HCT116 (cell line): ENCODE measurements around the gene SLC10A4. TPM values are rescaled to one million over a fixed set of nuclear protein-coding genes. Genes with fewer than 3 reads are reported as not detected.

ENCODE experiments used
- ATAC-seq: fragments of 200-7000 bp; cut with Tn5 transposase; 2 replicates; pipeline ENCODE4 v1.9.1; 2020; ENCODE audit warnings: mild to moderate bottlenecking, moderate library complexity
- BruUV-seq: library from RNA; stranded (reverse); fragments of 400-500 nt; replicated peaks from 2 replicates; lab custom pipeline; 2021; lab: Mats Ljungman, UMichigan
- CTCF ChIA-PET: fragments of 300-600 bp; sonication (Branson Sonifier 250); formaldehyde crosslinking; loops from one replicate; lab custom pipeline; 2021; ENCODE audit warnings: antibody characterized with exemption; lab: Charles Lee
- POLR2A ChIA-PET: fragments of 300-600, 350-600 bp; sonication (Branson Sonifier 250); formaldehyde crosslinking; loops from one replicate; lab custom pipeline; 2021; ENCODE audit warnings: antibody characterized with exemption; lab: Charles Lee
- RAD21 ChIA-PET, 2 experiments: fragments of 300-600 bp; sonication (Branson Sonifier 250); formaldehyde crosslinking; loops; one replicate each; lab custom pipeline; 2023; ENCODE audit warnings: low total read pairs in 2 of 2; ENCODE audit not compliant: uncharacterized antibody in 2 of 2, unreplicated experiment in 2 of 2, low non-redundant PET in 1 of 2; lab: Charles Lee
- DNase-seq: peaks from one replicate; pipeline ENCODE4 v3.0.0-alpha.2; 2010; ENCODE audit warnings: low read depth, low spot score
- H2AFZ ChIP-seq: fragments of 200-600 bp; shearing (Covaris generic), sonication (generic); 2 replicates; pipeline ENCODE4 v1.6.1; 2017; ENCODE audit warnings: low read depth, mixed run types, mixed read lengths, antibody characterized with exemption, low read length; ENCODE audit not compliant: poor library complexity, severe bottlenecking
- H3K27ac ChIP-seq: 2 replicates; pipeline ENCODE4 v1.5.1; 2012; ENCODE audit warnings: low read depth, low read length
- H3K27me3 ChIP-seq: fragments of 200-600 bp; sonication (generic); 2 replicates; pipeline ENCODE4 v1.6.1; 2016; ENCODE audit warnings: mixed run types, low read length, mixed read lengths; ENCODE audit not compliant: insufficient read depth
- H3K36me3 ChIP-seq, 2 experiments: fragments of 200-500 bp in 1 of 2; fragments of 200-600 bp in 1 of 2; sonication (Bioruptor generic) in 1 of 2; sonication (generic) in 1 of 2; 2 replicates each; pipeline versions ENCODE4 v1.5.1 to v1.6.1; 2014 to 2016; ENCODE audit warnings: low read length in 2 of 2, inconsistent platforms in 1 of 2, mixed read lengths in 1 of 2, mixed run types in 1 of 2; ENCODE audit not compliant: insufficient read depth in 2 of 2, control insufficient read depth in 1 of 2
- H3K4me1 ChIP-seq, 2 experiments: fragments of 200-600 bp in 1 of 2; sonication (generic) in 1 of 2; 2 replicates each; pipeline versions ENCODE4 v1.5.1 to v1.6.1; 2012 to 2017; ENCODE audit warnings: low read length in 2 of 2, inconsistent platforms in 1 of 2, mild to moderate bottlenecking in 1 of 2, mixed read lengths in 1 of 2, mixed run types in 1 of 2, moderate library complexity in 1 of 2; ENCODE audit not compliant: insufficient read depth in 2 of 2, control insufficient read depth in 1 of 2
- H3K4me2 ChIP-seq: fragments of 200-600 bp; sonication (generic); 2 replicates; pipeline ENCODE4 v1.6.1; 2017; ENCODE audit warnings: mixed run types, low read length, mixed read lengths
- H3K4me3 ChIP-seq, 2 experiments: fragments of 200-600 bp in 1 of 2; sonication (generic) in 1 of 2; replicated peaks in 1 of 2; 2 replicates each; pipeline ENCODE4 v1.5.1; 2011 to 2016; ENCODE audit warnings: low read length in 2 of 2, control low read depth in 1 of 2, low read depth in 1 of 2, mild to moderate bottlenecking in 1 of 2, mixed read lengths in 1 of 2, mixed run types in 1 of 2
- H3K79me2 ChIP-seq: fragments of 200-600 bp; sonication (generic); 2 replicates; pipeline ENCODE4 v1.6.1; 2017; ENCODE audit warnings: mild to moderate bottlenecking, mixed run types, low read length, moderate library complexity, mixed read lengths; ENCODE audit not compliant: insufficient read depth
- H3K9ac ChIP-seq: fragments of 200-600 bp; sonication (generic); 2 replicates; pipeline ENCODE4 v1.6.1; 2016; ENCODE audit warnings: low read length, mixed read lengths
- H3K9me2 ChIP-seq: fragments of 200-600 bp; sonication (generic), shearing (Covaris generic); 2 replicates; pipeline ENCODE4 v1.6.1; 2017; ENCODE audit warnings: mixed run types, mild to moderate bottlenecking, moderate library complexity; ENCODE audit not compliant: insufficient read depth
- H3K9me3 ChIP-seq, 2 experiments: fragments of 200-500 bp in 1 of 2; fragments of 200-600 bp in 1 of 2; sonication (Bioruptor generic) in 1 of 2; sonication (generic) in 1 of 2; 2 replicates each; pipeline ENCODE4 v1.6.1; 2014 to 2017; ENCODE audit warnings: low read length in 2 of 2, mixed read lengths in 2 of 2, inconsistent platforms in 1 of 2, low read depth in 1 of 2, mild to moderate bottlenecking in 1 of 2, mixed run types in 1 of 2, moderate library complexity in 1 of 2; ENCODE audit not compliant: control insufficient read depth in 1 of 2, insufficient read depth in 1 of 2
- H4K20me1 ChIP-seq: fragments of 200-600 bp; sonication (generic), shearing (Covaris generic); 2 replicates; pipeline ENCODE4 v1.6.1; 2017; ENCODE audit warnings: mixed run types, mild to moderate bottlenecking, moderate library complexity; ENCODE audit not compliant: insufficient read depth
- CBX3 ChIP-seq: IDR thresholded peaks from 2 replicates; pipeline ENCODE4 v1.6.1; 2012; ENCODE audit warnings: low read depth
- CEBPB ChIP-seq: IDR thresholded peaks from 2 replicates; pipeline ENCODE4 v1.6.1; 2012; ENCODE audit warnings: low read depth
- EGR1 ChIP-seq: IDR thresholded peaks from 2 replicates; pipeline ENCODE4 v1.6.1; 2012; ENCODE audit warnings: low read depth
- ELF1 ChIP-seq: IDR thresholded peaks from 2 replicates; pipeline ENCODE4 v1.6.1; 2012; ENCODE audit warnings: low read depth, borderline replicate concordance
- EZH2 ChIP-seq: fragments of 200-600 bp; sonication (generic); IDR thresholded peaks from 2 replicates; pipeline ENCODE4 v1.6.1; 2017; ENCODE audit warnings: antibody characterized with exemption, mixed run types
- EZH2phosphoT487 ChIP-seq: fragments of 200-600 bp; IDR thresholded peaks from 2 replicates; pipeline ENCODE4 v1.6.1; 2018; ENCODE audit warnings: antibody characterized with exemption, borderline replicate concordance
- FOSL1 ChIP-seq: IDR thresholded peaks from 2 replicates; pipeline ENCODE4 v1.6.1; 2012; ENCODE audit warnings: low read depth
- JUND ChIP-seq: IDR thresholded peaks from 2 replicates; pipeline ENCODE4 v1.6.1; 2012
- SIN3A ChIP-seq: IDR thresholded peaks from 2 replicates; pipeline ENCODE4 v1.6.1; 2012; ENCODE audit warnings: low read depth
- SP1 ChIP-seq: IDR thresholded peaks from 2 replicates; pipeline ENCODE4 v1.6.1; 2012; ENCODE audit warnings: low read depth
- ZFX ChIP-seq: fragments of 450-650 bp; IDR thresholded peaks from 2 replicates; pipeline ENCODE4 v1.6.1; 2017
- ZNF274 ChIP-seq: fragments of 200-500 bp; sonication (Bioruptor generic); IDR thresholded peaks from 2 replicates; pipeline ENCODE4 v1.6.1; 2014; ENCODE audit warnings: mild to moderate bottlenecking, low read depth, low read length, inconsistent platforms
- intact Hi-C: fragments of 100-400 bp; cut with micrococcal nuclease; formaldehyde crosslinking; loops from 2 replicates; pipeline ENCODE4 v1.10.0; 2022
- total RNA-seq: library from RNA; stranded (reverse); gene quantifications from one replicate; pipeline ENCODE4 v1.2.1, GENCODE V29; 2021; ENCODE audit not compliant: unreplicated experiment
- TF ChIP-seq, protein P1 (sequence below), 3 experiments: fragments of 200-600 bp in 1 of 3; sonication (generic) in 1 of 3; IDR thresholded peaks in 2 of 3; conservative IDR thresholded peaks in 1 of 3; 2 replicates each; pipeline ENCODE4 v1.5.1; 2012 to 2017; ENCODE audit warnings: low read depth in 2 of 3, low read length in 2 of 3, antibody characterized with exemption in 1 of 3, borderline replicate concordance in 1 of 3, control low read depth in 1 of 3, mild to moderate bottlenecking in 1 of 3, mixed read lengths in 1 of 3, mixed run types in 1 of 3, moderate library complexity in 1 of 3; ENCODE audit not compliant: insufficient read depth in 1 of 3

The SLC10A4 gene
- total RNA-seq, 1 experiment from 2014 or later: 8.4 TPM

DNA sequence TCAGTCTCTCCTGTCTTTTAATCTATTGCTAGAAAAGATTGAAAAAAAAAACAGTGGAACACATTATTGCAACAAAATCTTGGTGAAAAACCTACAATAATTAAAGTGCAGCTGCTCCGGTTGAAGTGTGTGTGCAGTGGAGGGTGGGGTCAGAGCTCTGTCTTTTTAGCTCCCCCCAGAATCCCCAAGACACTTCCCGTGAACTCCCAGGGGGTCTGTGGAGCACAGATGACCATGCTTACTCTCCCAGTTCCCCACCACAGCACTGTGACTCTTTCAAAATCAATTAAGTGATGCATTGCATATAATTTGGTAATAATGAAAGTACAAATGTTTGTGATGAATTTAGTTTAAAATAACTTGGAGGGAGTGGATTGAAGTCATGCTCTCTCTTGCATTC, 15.7 kb upstream of the SLC10A4 start:
- Histone ChIP-seq H3K36me3 (no peaks in the 10 kb centered on the region), H2AFZ (no peak overlapping the region), H4K20me1 (no peaks in the 10 kb centered on the region), H3K4me1 (no peaks in the 10 kb centered on the region), H3K9me3 (no peaks in the 10 kb centered on the region), H3K79me2 (no peaks in the 10 kb centered on the region)
- DNase-seq: no peak
- RAD21 ChIA-PET: interaction anchor here in 1 of 2 experiments (0.5 kb wide), 1 partner anchor 9 kb away, joined by 4 read pairs; no protein-coding TSS in a partner anchor
- intact Hi-C loops: no loop called here
- TF ChIP-seq ZNF274: no peak
- TF ChIP-seq EZH2phosphoT487: no peak
- TF ChIP-seq SP1: no peak
- TF ChIP-seq ELF1: no peak
- TF ChIP-seq ZFX: no peak
- TF ChIP-seq SIN3A: no peak
- TF ChIP-seq CEBPB: no peak
- no peak for TF ChIP-seq JUND
- TF ChIP-seq, protein P1, sequence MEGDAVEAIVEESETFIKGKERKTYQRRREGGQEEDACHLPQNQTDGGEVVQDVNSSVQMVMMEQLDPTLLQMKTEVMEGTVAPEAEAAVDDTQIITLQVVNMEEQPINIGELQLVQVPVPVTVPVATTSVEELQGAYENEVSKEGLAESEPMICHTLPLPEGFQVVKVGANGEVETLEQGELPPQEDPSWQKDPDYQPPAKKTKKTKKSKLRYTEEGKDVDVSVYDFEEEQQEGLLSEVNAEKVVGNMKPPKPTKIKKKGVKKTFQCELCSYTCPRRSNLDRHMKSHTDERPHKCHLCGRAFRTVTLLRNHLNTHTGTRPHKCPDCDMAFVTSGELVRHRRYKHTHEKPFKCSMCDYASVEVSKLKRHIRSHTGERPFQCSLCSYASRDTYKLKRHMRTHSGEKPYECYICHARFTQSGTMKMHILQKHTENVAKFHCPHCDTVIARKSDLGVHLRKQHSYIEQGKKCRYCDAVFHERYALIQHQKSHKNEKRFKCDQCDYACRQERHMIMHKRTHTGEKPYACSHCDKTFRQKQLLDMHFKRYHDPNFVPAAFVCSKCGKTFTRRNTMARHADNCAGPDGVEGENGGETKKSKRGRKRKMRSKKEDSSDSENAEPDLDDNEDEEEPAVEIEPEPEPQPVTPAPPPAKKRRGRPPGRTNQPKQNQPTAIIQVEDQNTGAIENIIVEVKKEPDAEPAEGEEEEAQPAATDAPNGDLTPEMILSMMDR (IDR thresholded peaks at IDR 0.05 in 2 of 3, conservative IDR thresholded peaks at IDR 0.05 in 1 of 3; ENCODE audit: borderline replicate concordance in 1 of 3, insufficient read depth in 1 of 3, low read depth in 2 of 3, low read length in 2 of 3): no peak
- TF ChIP-seq, all 23 proteins: peak for 0
- Histone ChIP-seq H3K4me3 (no peak overlapping the region), H3K27me3 (no peaks in the 10 kb centered on the region), H3K27ac (no peak overlapping the region), H3K9ac (no peak overlapping the region), H3K9me2 (no peaks in the 10 kb centered on the region), H3K4me2 (no peak overlapping the region)
- ChIA-PET CTCF (no interaction called here), POLR2A (no interaction called here)
- ATAC-seq: no peak
- BruUV-seq: no TSS peak

DNA sequence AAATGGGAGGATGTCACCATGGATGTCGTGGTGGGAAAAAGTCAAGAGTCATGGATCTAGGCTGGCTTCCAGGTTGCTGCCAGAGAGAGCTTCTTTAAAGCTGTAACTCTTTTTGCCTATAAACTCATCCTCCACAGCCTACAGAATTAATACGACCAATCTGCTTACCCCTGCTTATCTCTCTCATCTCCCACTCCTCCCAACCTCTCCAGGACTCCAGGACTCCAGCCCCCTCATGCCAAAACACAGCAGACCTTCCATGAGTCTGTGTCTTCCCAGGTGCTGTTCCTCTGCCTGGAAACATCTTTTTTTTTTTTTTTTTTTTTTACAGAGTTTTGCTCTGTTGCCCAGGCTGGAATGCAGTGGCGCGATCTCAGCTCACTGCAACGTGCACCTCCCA, 15.3 kb upstream of the SLC10A4 start:
- ATAC-seq (no peak), DNase-seq (no peak)
- CTCF ChIA-PET: no interaction called here
- Histone ChIP-seq H3K9ac (no peak overlapping the region), H3K27me3 (no peaks in the 10 kb centered on the region), H3K79me2 (no peaks in the 10 kb centered on the region), H3K27ac (no peak overlapping the region), H3K9me3 (no peaks in the 10 kb centered on the region), H3K9me2 (no peaks in the 10 kb centered on the region), H3K4me2 (no peak overlapping the region), H2AFZ (no peak overlapping the region), H3K4me1 (no peaks in the 10 kb centered on the region), H3K36me3 (no peaks in the 10 kb centered on the region)
- RAD21 ChIA-PET: no interaction called here
- POLR2A ChIA-PET: no interaction called here
- intact Hi-C loops: no loop called here
- no peak for TF ChIP-seq CBX3
- TF ChIP-seq FOSL1: no peak
- no peak for TF ChIP-seq EZH2
- TF ChIP-seq, protein P1 (IDR thresholded peaks at IDR 0.05 in 2 of 3, conservative IDR thresholded peaks at IDR 0.05 in 1 of 3; ENCODE audit: borderline replicate concordance in 1 of 3, insufficient read depth in 1 of 3, low read depth in 2 of 3, low read length in 2 of 3): no peak
- no peak for TF ChIP-seq EGR1
- no peak for TF ChIP-seq CEBPB
- TF ChIP-seq, all 23 proteins: peak for 0
- no peaks in the 10 kb centered on the region for H4K20me1 ChIP-seq
- no TSS peak for BruUV-seq
- no peak overlapping the region for H3K4me3 ChIP-seq
